SJSA1 (cell line): ENCODE measurements around the gene FBXO31. TPM values are rescaled to one million over a fixed set of nuclear protein-coding genes. Genes with fewer than 3 reads are reported as not detected.
A peak's percentile ranks its signal among the peaks of the same experiment; 100 is the strongest.

Experiments
- DNase-seq, 2 experiments: peaks; one replicate each; pipeline ENCODE4 v3.0.0-alpha.2; 2015 to 2020; ENCODE audit warnings: low spot score in 2 of 2, low read depth in 1 of 2
- H3K27ac ChIP-seq: fragments of 250-450 bp; sonication (Bioruptor Pico); 2 replicates; pipeline ENCODE4 v1.5.1; 2020; ENCODE audit warnings: mild to moderate bottlenecking, moderate library complexity
- H3K27me3 ChIP-seq: fragments of 250-450 bp; sonication (Bioruptor Pico); replicated peaks from 2 replicates; pipeline ENCODE4 v1.5.1; 2020; ENCODE audit warnings: mild to moderate bottlenecking, moderate library complexity
- H3K36me3 ChIP-seq: fragments of 250-450 bp; sonication (Bioruptor Pico); 2 replicates; pipeline ENCODE4 v1.5.1; 2020; ENCODE audit warnings: mild to moderate bottlenecking
- H3K4me1 ChIP-seq: fragments of 250-450 bp; sonication (Bioruptor Pico); replicated peaks from 2 replicates; pipeline ENCODE4 v1.6.1; 2021; ENCODE audit warnings: mild to moderate bottlenecking
- H3K4me3 ChIP-seq: fragments of 250-450 bp; sonication (Bioruptor Pico); 2 replicates; pipeline ENCODE4 v1.5.1; 2020; ENCODE audit warnings: mild to moderate bottlenecking
- H3K9me3 ChIP-seq: fragments of 250-450 bp; sonication (Bioruptor Pico); replicated peaks from 2 replicates; pipeline ENCODE4 v1.5.1; 2020; ENCODE audit warnings: mild to moderate bottlenecking
- total RNA-seq: library from RNA; depleted of rRNA; stranded (reverse); fragments of >200 nt; shearing (Covaris generic); gene quantifications from 2 replicates; pipeline ENCODE4 v1.2.3, GENCODE V29; 2014

Gene FBXO31
- total RNA-seq, 1 experiment from 2014 or later, result 26.2 TPM

DNA sequence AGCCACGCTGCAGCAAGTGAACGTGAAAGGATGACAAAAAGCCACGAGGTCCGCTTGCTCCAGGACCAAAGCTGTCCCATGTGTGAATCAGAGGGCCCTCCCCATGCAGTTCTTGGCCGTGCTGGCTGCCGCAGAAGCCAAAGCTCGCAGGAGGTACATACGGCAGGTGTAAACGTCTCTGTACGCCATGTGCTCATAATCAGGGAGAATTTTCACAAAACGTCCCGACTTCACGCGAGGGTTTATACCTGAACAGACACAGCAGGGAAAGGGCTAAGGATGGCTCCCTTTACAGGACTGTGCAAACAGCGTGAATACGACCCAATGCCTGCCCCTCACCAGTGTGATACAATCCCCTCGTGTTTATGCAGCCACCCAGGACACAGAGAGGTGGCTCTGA is 25.3 kb downstream of the FBXO31 start:
- H3K36me3 ChIP-seq, result peaks cover 65% of the 10 kb centered on the region

DNA sequence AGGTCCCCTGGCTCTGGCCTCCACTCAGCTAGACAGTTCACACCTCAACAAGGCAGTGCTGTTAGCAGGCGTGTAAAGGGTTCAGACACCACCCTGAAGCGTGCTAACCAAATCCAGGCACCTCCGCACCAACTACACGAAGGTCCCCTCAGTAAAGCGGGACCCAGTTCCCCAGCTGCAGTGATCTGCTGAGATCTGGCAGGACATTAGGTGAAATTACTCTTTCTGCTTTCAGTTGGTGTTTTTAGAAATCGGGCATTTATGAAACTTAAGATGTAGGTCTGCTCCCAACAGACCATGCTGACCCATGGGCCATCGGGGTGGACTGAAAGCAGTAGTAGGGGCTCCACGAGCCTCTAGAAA is 27.1 kb downstream of the FBXO31 start:
- DNase-seq, result no peak
- Histone ChIP-seq H3K36me3 (peaks cover 51% of the 10 kb centered on the region), H3K27ac (no peak overlapping the region), H3K4me3 (no peak overlapping the region), H3K4me1 (peaks cover 5% of the 10 kb centered on the region), H3K9me3 (no peaks in the 10 kb centered on the region), H3K27me3 (no peaks in the 10 kb centered on the region)

More for the DNA sequence above, 25.3 kb downstream of the FBXO31 start:
- Histone ChIP-seq H3K4me1 (peaks cover 23% of the 10 kb centered on the region), H3K9me3 (no peaks in the 10 kb centered on the region), H3K27me3 (no peaks in the 10 kb centered on the region), H3K4me3 (no peak overlapping the region), H3K27ac (no peak overlapping the region)
- no peak for DNase-seq

DNA sequence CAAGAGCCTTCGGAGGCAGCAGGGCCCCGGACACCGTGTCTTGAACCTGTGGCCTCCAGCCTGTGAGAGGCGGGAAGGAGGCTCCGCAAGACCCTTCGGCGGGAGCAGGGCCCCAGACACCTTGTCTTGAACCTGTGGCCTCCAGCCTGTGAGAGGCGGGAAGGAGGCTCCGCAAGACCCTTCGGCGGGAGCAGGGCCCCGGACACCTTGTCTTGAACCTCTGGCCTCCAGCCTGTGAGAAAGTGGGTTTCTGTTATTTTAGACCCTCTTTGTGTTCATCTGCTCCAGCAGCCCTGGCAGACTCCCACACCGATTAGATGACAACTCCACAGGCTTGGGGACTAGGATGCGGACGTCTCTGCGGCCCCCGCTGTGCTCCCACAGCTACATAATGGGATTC is 30.0 kb downstream of the FBXO31 start:
- no peak overlapping the region for H3K27ac ChIP-seq
- no peak for DNase-seq
- peaks cover 26% of the 10 kb centered on the region for H3K36me3 ChIP-seq
- no peaks in the 10 kb centered on the region for H3K9me3 ChIP-seq
- no peak overlapping the region for H3K4me3 ChIP-seq
- H3K4me1 ChIP-seq, result no peaks in the 10 kb centered on the region
- no peaks in the 10 kb centered on the region for H3K27me3 ChIP-seq

DNA sequence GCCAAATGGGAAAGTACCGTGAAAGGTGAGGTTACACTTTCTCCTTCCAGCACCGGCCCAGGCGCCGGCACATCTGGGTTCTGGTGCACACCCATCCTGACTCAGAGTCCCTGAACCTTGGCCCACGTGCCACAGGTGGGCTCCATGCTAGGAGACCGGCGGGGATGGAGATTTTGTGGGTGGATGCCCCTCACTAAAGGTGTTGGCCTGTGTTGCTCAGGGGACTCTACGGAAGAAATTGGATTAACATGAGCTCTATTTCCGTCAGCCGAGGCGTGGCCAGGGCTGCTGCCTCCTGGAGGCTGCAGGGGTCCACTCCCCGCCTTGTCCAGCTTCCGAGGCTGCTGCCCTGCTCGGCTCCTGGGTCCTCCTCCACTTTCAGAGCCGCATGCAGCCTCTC is 30.8 kb downstream of the FBXO31 start:
- Histone ChIP-seq H3K27ac (no peak overlapping the region), H3K36me3 (peaks cover 25% of the 10 kb centered on the region), H3K4me3 (no peak overlapping the region), H3K4me1 (no peaks in the 10 kb centered on the region), H3K27me3 (no peaks in the 10 kb centered on the region), H3K9me3 (no peaks in the 10 kb centered on the region)
- DNase-seq, result no peak

DNA sequence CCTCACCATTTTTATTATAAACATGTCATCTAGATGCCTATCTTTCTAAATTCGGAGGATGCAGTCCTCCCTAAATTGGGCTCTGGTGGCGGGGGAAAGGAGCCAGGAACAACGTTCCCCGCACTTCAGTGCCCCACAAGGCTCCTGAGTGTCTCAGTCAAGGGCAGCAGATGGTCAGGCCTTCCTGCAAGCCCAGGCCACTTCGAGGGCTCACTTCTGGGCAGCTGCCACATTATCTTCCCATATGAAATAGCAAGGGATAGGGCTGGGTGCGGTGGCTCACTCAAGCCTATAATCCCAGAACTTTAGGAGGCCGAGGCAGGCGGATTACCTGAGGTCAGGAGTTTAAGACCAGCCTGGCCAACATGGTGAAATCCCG is 32.3 kb downstream of the FBXO31 start:
- no peaks in the 10 kb centered on the region for H3K4me1 ChIP-seq
- H3K27ac ChIP-seq, result no peak overlapping the region
- no peak overlapping the region for H3K4me3 ChIP-seq
- no peaks in the 10 kb centered on the region for H3K27me3 ChIP-seq
- H3K9me3 ChIP-seq, result no peaks in the 10 kb centered on the region
- no peak for DNase-seq
- H3K36me3 ChIP-seq, result peaks cover 25% of the 10 kb centered on the region

DNA sequence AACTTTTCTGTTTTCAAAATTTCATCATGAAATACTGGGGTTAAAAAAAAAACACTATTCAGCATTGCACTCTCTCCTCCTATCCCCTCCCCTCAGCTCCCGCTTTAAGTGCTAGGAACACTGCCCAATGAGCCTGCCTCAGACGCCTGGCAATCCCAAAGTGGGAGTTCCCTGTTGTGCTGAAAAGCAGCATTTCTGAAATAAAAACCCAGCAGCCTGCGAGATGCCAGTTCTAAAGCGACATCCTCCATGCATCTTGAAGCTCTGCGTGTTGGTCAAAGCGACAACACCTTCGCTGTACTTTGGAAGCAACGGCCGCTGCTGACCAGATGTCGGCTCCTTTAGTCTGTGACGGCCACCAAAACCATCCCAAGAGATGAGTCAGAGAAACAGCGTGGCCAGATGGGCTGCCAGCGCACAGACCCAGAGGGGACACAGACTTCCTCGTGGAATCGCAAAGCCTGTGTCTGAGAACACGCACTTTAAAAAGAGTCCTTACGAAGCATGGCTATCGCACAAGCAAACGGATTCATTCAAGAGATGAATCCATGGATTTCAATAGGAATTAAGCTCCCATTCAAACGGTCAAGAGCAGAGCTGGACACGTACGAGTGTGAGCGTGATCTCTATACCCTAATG is 32.8 kb downstream of the FBXO31 start:
- no peak for DNase-seq

DNA sequence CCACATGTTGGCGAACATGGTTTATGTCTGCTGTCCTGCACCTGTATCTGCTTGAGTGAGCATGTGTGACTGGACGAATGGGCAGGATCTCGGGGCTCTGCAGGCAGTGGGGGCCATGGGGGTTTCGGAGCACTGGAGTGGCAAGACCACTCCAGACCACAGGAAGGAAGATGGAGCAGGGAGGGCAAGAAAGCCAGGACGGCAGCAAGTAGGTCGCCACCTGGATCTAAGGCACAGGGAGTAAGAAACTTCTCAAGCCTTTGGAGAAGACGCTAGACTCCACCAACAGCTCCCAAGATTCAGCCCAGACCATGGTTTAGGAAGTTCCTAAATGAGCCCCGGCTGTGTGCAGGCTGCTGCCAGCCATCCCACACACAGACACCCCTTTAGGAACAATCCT is 33.5 kb downstream of the FBXO31 start:
- no peak for DNase-seq
- Histone ChIP-seq H3K36me3 (peaks cover 30% of the 10 kb centered on the region), H3K4me1 (peaks cover 9% of the 10 kb centered on the region), H3K4me3 (no peak overlapping the region), H3K27ac (no peak overlapping the region), H3K27me3 (no peaks in the 10 kb centered on the region), H3K9me3 (no peaks in the 10 kb centered on the region)

More for the DNA sequence above, 32.8 kb downstream of the FBXO31 start:
- Histone ChIP-seq H3K27me3 (no peaks in the 10 kb centered on the region), H3K36me3 (peaks cover 30% of the 10 kb centered on the region), H3K27ac (no peak overlapping the region), H3K4me3 (no peak overlapping the region), H3K9me3 (no peaks in the 10 kb centered on the region), H3K4me1 (peaks cover 1% of the 10 kb centered on the region)

DNA sequence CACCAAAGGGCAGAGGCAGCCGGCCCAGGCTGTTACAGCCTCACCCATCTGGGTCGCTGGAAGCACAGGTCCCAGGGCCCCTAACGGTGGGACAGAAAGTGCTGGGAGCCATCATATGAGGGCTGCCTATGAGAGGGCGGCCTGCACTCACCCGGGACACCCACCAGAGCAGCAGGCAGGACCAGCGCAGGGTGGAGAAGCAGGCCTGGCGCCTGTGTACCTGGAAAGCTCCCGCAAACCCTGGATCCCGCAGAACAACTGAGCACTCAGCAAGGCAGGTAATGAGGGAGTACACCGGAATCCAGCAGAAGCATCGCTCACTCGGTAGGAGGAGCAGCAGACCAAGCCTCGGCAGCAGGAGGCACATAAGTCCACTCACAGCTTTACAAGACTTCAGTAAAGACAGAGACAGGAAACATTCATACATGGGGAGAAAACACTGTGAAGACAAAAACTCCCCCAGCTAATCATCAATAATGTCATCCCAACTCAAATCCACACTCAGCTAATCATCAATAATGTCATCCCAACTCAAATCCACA is 34.9 kb downstream of the FBXO31 start:
- Histone ChIP-seq H3K4me1 (peaks cover 21% of the 10 kb centered on the region), H3K27ac (no peak overlapping the region), H3K36me3 (peaks cover 35% of the 10 kb centered on the region), H3K9me3 (no peaks in the 10 kb centered on the region), H3K4me3 (no peak overlapping the region), H3K27me3 (no peaks in the 10 kb centered on the region)
- no peak for DNase-seq

DNA sequence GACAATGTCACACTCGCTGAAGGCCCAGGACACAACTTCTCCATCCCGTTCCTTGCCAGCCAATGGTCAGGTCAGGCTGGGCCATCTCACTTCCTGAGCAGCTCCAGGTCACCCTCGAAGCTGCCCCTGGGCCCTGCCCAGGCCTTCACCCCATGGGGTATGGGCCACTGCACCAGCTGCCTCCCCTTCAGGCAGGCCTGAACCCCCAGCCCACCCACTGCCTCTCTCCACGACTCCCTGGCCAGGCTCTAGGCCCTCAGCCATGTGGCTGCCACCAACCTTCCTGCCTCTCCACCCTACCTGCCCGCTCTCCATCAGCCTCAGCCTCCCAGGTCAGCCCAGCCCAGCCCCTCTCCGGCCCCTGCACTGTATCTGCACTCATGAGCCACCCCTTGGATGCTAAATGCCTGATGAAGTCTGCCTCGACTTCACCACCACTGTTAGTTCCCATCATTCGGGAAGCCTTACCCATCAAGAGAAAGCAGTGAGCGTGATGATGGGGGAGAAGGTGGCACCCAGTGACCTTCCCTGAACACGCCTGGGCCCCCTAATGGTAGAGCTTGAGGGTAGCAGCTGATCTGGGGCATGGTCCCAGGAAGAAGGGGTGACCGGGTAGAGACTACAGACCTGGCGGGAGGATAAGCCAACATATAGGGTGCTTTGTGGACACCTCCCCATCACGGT is 35.5 kb downstream of the FBXO31 start:
- no peak overlapping the region for H3K27ac ChIP-seq

DNA sequence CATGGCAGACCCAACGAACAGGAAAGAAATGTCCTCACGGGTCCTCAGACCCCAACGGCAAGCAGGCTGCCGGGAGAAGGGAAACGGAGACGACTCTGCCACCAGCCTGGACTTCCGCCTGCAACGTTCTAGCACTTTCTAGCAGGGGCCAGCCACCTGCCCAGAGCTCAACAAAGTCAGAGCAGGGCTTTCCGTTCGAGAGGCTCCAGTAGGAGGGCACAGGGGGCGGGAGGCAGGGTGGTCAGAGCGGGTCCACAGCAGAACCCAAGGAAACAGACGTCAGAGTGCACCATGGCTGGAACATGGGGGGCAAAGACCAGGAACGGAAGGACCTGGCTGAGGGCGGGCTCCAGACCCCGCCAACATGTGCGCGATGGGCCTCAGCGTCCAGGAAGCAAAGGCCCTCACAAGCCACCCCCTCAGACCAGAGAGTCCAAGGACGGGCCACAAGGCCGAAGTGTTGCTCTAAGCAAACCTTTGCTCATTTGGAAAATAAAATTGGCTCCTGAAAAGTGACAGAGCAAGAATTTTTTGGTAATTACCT is 37.0 kb downstream of the FBXO31 start:
- peaks cover 56% of the 10 kb centered on the region for H3K36me3 ChIP-seq

More for the DNA sequence above, 35.5 kb downstream of the FBXO31 start:
- H3K9me3 ChIP-seq, result no peaks in the 10 kb centered on the region
- peaks cover 27% of the 10 kb centered on the region for H3K4me1 ChIP-seq
- no peak for DNase-seq
- H3K36me3 ChIP-seq, result peaks cover 41% of the 10 kb centered on the region
- H3K27me3 ChIP-seq, result no peaks in the 10 kb centered on the region
- no peak overlapping the region for H3K4me3 ChIP-seq

DNA sequence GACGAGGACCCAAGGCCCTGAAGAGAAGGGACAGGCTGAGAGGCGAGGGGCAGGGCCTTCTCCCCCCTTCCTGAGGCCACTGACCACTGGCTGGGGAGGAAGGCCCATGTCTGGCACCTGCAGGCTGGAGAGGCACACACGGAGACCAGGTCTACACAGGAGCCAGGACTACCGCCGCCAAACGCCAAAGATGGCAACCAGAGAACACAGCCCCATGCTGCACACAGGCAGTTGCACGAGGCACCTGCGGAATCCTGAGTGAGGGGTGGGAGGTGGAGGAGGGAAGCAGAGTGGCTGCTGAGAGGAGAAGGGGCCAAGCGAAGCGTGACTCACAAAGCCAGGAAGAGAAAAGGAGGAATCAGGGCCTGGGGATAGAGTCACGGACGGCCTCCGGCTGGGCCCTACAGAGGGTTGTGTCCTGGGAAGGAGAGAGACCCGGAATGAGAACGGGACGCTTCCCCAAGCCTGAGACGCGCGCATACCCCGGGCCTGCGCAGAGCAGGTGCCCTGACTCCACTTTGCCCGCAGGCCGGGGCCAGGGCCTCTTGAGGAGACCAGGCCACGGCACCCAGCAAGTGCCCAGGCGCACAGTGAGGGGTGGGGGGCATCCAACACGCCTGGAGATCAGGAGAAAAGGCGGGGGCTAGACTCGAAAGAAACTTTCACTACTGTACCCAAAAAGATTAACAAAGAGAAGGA is 37.7 kb downstream of the FBXO31 start:
- H3K27ac ChIP-seq, result peak overlapping the region; percentile 61
- no peak for DNase-seq
- no peaks in the 10 kb centered on the region for H3K27me3 ChIP-seq

More for the DNA sequence above, 37.0 kb downstream of the FBXO31 start:
- Histone ChIP-seq H3K27ac (no peak overlapping the region), H3K4me1 (peaks cover 28% of the 10 kb centered on the region), H3K27me3 (no peaks in the 10 kb centered on the region), H3K9me3 (no peaks in the 10 kb centered on the region), H3K4me3 (no peak overlapping the region)
- DNase-seq, result no peak

DNA sequence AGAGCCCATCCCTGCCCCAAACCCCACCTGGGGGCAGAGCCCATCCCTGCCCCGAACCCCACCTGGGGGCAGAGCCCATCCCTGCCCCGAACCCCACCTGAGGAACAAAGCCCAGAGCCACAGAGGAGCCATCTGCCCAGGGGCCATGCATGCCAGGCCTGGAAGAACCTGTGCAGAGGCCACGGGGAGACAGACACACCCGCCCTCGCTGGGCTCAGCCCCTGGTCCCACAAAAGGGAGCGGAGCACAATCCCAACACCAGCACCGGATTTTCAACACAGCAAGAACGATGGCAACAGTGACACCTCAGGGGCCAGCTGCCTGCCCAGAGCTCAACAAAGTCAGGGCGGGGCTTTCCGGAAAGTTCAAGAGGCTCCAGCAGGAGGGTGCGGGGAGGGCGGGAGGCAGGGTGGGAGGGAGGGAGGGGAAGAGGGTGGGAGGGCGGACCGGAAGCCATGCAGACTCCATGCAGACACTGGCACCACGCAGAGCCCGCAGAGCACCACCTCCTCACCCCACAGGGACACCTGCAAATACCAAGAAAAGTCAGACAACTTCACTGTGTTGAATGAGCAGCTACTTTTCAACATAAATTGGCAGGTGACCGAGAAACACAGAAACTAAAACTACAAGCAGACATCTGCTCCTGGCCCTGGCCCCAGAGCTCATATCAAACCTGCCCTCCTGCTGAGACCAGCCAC is 38.5 kb downstream of the FBXO31 start:
- peaks cover 41% of the 10 kb centered on the region for H3K4me1 ChIP-seq
- H3K27ac ChIP-seq, result peak overlapping the region; percentile 82
- no peaks in the 10 kb centered on the region for H3K27me3 ChIP-seq
- H3K4me3 ChIP-seq, result no peak overlapping the region; the same call in 1 of the 2 replicates
- no peaks in the 10 kb centered on the region for H3K9me3 ChIP-seq
- peak; percentile 55 to 88 for DNase-seq
- peaks cover 52% of the 10 kb centered on the region for H3K36me3 ChIP-seq

More for the DNA sequence above, 37.7 kb downstream of the FBXO31 start:
- H3K36me3 ChIP-seq, result peaks cover 54% of the 10 kb centered on the region
- no peak overlapping the region for H3K4me3 ChIP-seq
- H3K4me1 ChIP-seq, result peaks cover 33% of the 10 kb centered on the region
- no peaks in the 10 kb centered on the region for H3K9me3 ChIP-seq

DNA sequence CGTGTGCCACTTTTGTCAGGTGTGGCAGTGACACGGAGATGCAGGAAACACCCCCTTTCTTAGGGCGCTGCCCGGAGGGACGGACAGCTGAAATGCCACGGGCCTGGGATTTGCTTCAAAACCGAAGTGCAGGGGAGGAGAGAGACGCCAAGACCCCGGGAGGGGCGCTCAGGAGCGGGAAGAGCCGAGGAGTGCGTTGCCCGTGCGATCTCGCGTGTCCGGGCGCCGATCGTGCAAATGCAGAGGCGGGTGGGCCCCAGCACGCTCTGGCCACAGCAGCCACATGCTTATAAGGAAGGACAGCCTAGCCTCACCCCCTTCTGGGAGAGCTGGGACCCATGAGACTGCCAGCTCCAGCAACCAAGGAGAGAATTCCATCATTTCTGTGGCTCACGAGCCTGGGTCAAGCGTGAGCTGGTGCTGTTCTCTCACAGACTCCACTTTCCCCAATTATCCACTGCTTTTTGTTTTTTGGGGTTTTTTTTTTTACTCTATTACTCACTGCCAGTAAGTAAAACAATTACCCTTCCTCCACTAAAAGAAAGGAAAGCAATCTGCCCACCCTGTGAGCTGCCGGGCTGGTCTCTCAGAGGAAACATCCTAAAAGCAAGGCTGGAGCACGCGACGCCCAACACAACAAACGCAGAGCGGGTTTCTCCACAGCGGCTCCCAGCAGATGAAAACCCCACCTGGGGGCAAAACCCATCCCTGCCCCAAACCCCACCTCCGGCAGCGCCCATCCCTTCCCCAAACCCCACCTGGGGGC is 39.2 kb downstream of the FBXO31 start:
- Histone ChIP-seq H3K36me3 (peaks cover 54% of the 10 kb centered on the region), H3K4me3 (no peak overlapping the region), H3K27ac (peak overlapping the region; percentile 82), H3K27me3 (no peaks in the 10 kb centered on the region), H3K9me3 (no peaks in the 10 kb centered on the region), H3K4me1 (peaks cover 49% of the 10 kb centered on the region)
- DNase-seq, result peak; percentile 83 to 90
